CD4-positive, alpha-beta T cell (primary cell): Measurements from ENCODE around the gene RAPGEF3. TPM values are rescaled to one million over a fixed set of nuclear protein-coding genes. Genes with fewer than 3 reads are reported as not detected.

Experiments used
- ATAC-seq: fragments of 200-7000 bp; cut with Tn5 transposase; one replicate; pipeline ENCODE4 v1.10.0; 2022; ENCODE audit warnings: mild to moderate bottlenecking; ENCODE audit not compliant: poor library complexity
- CTCF ChIA-PET: fragments of 350-600 bp; sonication (Branson Sonifier 250); formaldehyde crosslinking; loops from one replicate; lab custom pipeline; 2021; ENCODE audit warnings: antibody characterized with exemption, inconsistent platforms; lab: Charles Lee
- POLR2A ChIA-PET: fragments of 350-600 bp; sonication (Branson Sonifier 250); formaldehyde crosslinking; loops from one replicate; lab custom pipeline; 2021; ENCODE audit warnings: antibody characterized with exemption, inconsistent platforms; lab: Charles Lee
- DNase-seq, 14 experiments: peaks; one replicate each; pipeline ENCODE4 v3.0.0-alpha.2; 2013 to 2020; ENCODE audit warnings: mixed read lengths in 2 of 14
- H3K27ac ChIP-seq, 2 donors: one replicate each; pipeline versions ENCODE4 v1.5.1 to v1.7.0; 2013; ENCODE audit warnings: low read length in 2 of 2, low read depth in 1 of 2, mild to moderate bottlenecking in 1 of 2
- H3K27me3 ChIP-seq, 2 experiments: 1 replicate in 1 of 2; 2 replicates in 1 of 2; pipeline versions ENCODE4 v1.6.1 to v1.7.0; 2013; ENCODE audit warnings: low read length in 2 of 2, control low read depth in 1 of 2, mild to moderate bottlenecking in 1 of 2, moderate library complexity in 1 of 2; ENCODE audit not compliant: insufficient read depth in 2 of 2, control insufficient read depth in 1 of 2
- H3K36me3 ChIP-seq: one replicate; pipeline ENCODE4 v1.6.1; 2013; ENCODE audit warnings: low read length, control low read depth; ENCODE audit not compliant: insufficient read depth
- H3K4me1 ChIP-seq: one replicate; pipeline ENCODE4 v1.6.1; 2013; ENCODE audit warnings: low read length, control low read depth; ENCODE audit not compliant: insufficient read depth
- H3K4me3 ChIP-seq: one replicate; pipeline ENCODE4 v1.5.1; 2013; ENCODE audit warnings: mild to moderate bottlenecking, low read length, moderate library complexity
- H3K9me3 ChIP-seq, 2 experiments: 1 replicate in 1 of 2; 2 replicates in 1 of 2; pipeline versions ENCODE4 v1.6.1 to v1.7.0; 2013; ENCODE audit warnings: low read length in 2 of 2, mild to moderate bottlenecking in 2 of 2, control low read depth in 1 of 2, moderate library complexity in 1 of 2; ENCODE audit not compliant: control insufficient read depth in 1 of 2, insufficient read depth in 1 of 2
- H3K27ac Mint-ChIP-seq: one replicate; pipeline ENCODE4 v1.8.0; 2020; ENCODE audit warnings: mixed read lengths
- H3K27me3 Mint-ChIP-seq: one replicate; pipeline ENCODE4 v1.8.0; 2021; ENCODE audit warnings: mixed read lengths
- H3K36me3 Mint-ChIP-seq: one replicate; pipeline ENCODE4 v1.8.0; 2021; ENCODE audit warnings: low read depth, mixed read lengths
- H3K4me1 Mint-ChIP-seq: one replicate; pipeline ENCODE4 v1.8.0; 2021; ENCODE audit warnings: low read depth, mixed read lengths
- H3K4me3 Mint-ChIP-seq: one replicate; pipeline ENCODE4 v1.8.0; 2020; ENCODE audit warnings: mild to moderate bottlenecking, mixed read lengths
- H3K9me3 Mint-ChIP-seq: one replicate; pipeline ENCODE4 v1.8.0; 2020; ENCODE audit warnings: mixed read lengths
- CTCF ChIP-seq: fragments of 200-600 bp; IDR thresholded peaks from one replicate; pipeline ENCODE4 v1.8.0; 2022; ENCODE audit warnings: antibody characterized with exemption, mild to moderate bottlenecking
- intact Hi-C, 2 experiments: fragments of 100-400 bp; cut with DNase I in 1 of 2; cut with micrococcal nuclease in 1 of 2; formaldehyde crosslinking; loops; one replicate each; pipeline versions ENCODE4 v1.15.1 to v1.9.0; 2023 to 2025; cut with DNase I, micrococcal nuclease
- total RNA-seq, 174 experiments: library from RNA in 2 of 174; stranded (reverse) in 2 of 174; gene quantifications; one replicate each; pipeline ENCODE4 v1.2.3 and lab custom pipeline; 2021 to 2026

Gene RAPGEF3
- total RNA-seq, 2 experiments from 2014 or later, result 0.17 to 0.33 TPM

GRCh38 chr12:47739979-47740378, 18.7 kb downstream of the RAPGEF3 start:
- intact Hi-C loops, result loop anchor here in 1 of 2 experiments (5.0 kb wide), 1 partner anchor 207 kb away; no protein-coding TSS in a partner anchor
- H3K27ac Mint-ChIP-seq, result no peak overlapping the region
- no peaks in the 10 kb centered on the region for H3K9me3 ChIP-seq
- H3K27me3 Mint-ChIP-seq, result no peaks in the 10 kb centered on the region
- peaks cover 45% of the 10 kb centered on the region for H3K4me1 ChIP-seq
- ChIA-PET CTCF (interaction anchor here (5.5 to 5.7 kb wide), 2 partner anchors 30 to 99 kb away, joined by 86 to 157 read pairs; partner anchors contain the start of gene SLC48A1), POLR2A (interaction anchor here (1.9 to 2.0 kb wide), 3 partner anchors 17 to 98 kb away, joined by 7 to 8 read pairs (median 7); partner anchors contain the start of gene RAPGEF3)
- ATAC-seq (no peak), DNase-seq (no peak)
- no peak overlapping the region for H3K27ac ChIP-seq
- H3K36me3 Mint-ChIP-seq, result no peaks in the 10 kb centered on the region
- H3K4me1 Mint-ChIP-seq, result peaks cover 42% of the 10 kb centered on the region
- H3K4me3 Mint-ChIP-seq, result no peak overlapping the region
- no peak for TF ChIP-seq CTCF
- H3K9me3 Mint-ChIP-seq, result no peaks in the 10 kb centered on the region
- H3K4me3 ChIP-seq, result no peak overlapping the region
- no peaks in the 10 kb centered on the region for H3K27me3 ChIP-seq
- no peaks in the 10 kb centered on the region for H3K36me3 ChIP-seq

GRCh38 chr12:47739297-47739696, 19.4 kb downstream of the RAPGEF3 start:
- peaks cover 45% of the 10 kb centered on the region for H3K4me1 ChIP-seq
- no peak for TF ChIP-seq CTCF
- no peaks in the 10 kb centered on the region for H3K36me3 Mint-ChIP-seq
- CTCF ChIA-PET, result no interaction called here
- H3K4me1 Mint-ChIP-seq, result peaks cover 42% of the 10 kb centered on the region
- H3K36me3 ChIP-seq, result no peaks in the 10 kb centered on the region
- no peaks in the 10 kb centered on the region for H3K9me3 Mint-ChIP-seq
- H3K4me3 ChIP-seq, result no peak overlapping the region
- H3K27ac Mint-ChIP-seq, result no peak overlapping the region
- ATAC-seq (no peak), DNase-seq (no peak)
- intact Hi-C loops, result no loop called here
- no peak overlapping the region for H3K4me3 Mint-ChIP-seq
- POLR2A ChIA-PET, result interaction anchor here (2.0 kb wide), 1 partner anchor 20 kb away, joined by 8 read pairs; the partner anchor contains the start of gene RAPGEF3
- no peaks in the 10 kb centered on the region for H3K27me3 Mint-ChIP-seq
- no peaks in the 10 kb centered on the region for H3K27me3 ChIP-seq
- H3K27ac ChIP-seq, result no peak overlapping the region
- H3K9me3 ChIP-seq, result no peaks in the 10 kb centered on the region

GRCh38 chr12:47737936-47738594, 20.6 kb downstream of the RAPGEF3 start:
- Histone ChIP-seq H3K27ac (no peak overlapping the region), H3K36me3 (no peaks in the 10 kb centered on the region), H3K4me3 (no peak overlapping the region), H3K4me1 (peaks cover 40% of the 10 kb centered on the region), H3K9me3 (no peaks in the 10 kb centered on the region), H3K27me3 (no peaks in the 10 kb centered on the region)
- H3K4me1 Mint-ChIP-seq, result peaks cover 40% of the 10 kb centered on the region
- ChIA-PET CTCF (no interaction called here), POLR2A (no interaction called here)
- H3K36me3 Mint-ChIP-seq, result no peaks in the 10 kb centered on the region
- no peak overlapping the region for H3K4me3 Mint-ChIP-seq
- TF ChIP-seq CTCF, result no peak
- no peak for ATAC-seq
- no peaks in the 10 kb centered on the region for H3K9me3 Mint-ChIP-seq
- H3K27me3 Mint-ChIP-seq, result no peaks in the 10 kb centered on the region
- no peak overlapping the region for H3K27ac Mint-ChIP-seq
- intact Hi-C loops, result no loop called here
- DNase-seq, result no peak
